Measurements from ENCODE around the gene SPTA1.

Gene SPTA1

GRCh38 chr1:158564608-158565007, 121.9 kb downstream of the SPTA1 start:
- DNase-seq: no peak

GRCh38 chr1:158563853-158564252, 122.7 kb downstream of the SPTA1 start:
- no peak for DNase-seq
